ENCODE data around the gene POGZ.
A peak's percentile ranks its signal among the peaks of the same experiment; 100 is the strongest.
"Not testable (repeated sequence)": the region's sequence is repeated elsewhere in the genome, so short reads cannot be mapped to it uniquely, and the experiment has no call there.

POGZ gene

GRCh38 chr1:151416231-151416630 is 43.1 kb downstream of the POGZ start:
- no peak for DNase-seq

- no peak for DNase-seq
Measured at GRCh38 chr1:151411884-151412283, 47.4 kb downstream of the POGZ start.

GRCh38 chr1:151408891-151409290 is 50.4 kb downstream of the POGZ start:
- DNase-seq: no peak

- DNase-seq: no peak
Measured at GRCh38 chr1:151407304-151407703, 52.0 kb downstream of the POGZ start.

DNA sequence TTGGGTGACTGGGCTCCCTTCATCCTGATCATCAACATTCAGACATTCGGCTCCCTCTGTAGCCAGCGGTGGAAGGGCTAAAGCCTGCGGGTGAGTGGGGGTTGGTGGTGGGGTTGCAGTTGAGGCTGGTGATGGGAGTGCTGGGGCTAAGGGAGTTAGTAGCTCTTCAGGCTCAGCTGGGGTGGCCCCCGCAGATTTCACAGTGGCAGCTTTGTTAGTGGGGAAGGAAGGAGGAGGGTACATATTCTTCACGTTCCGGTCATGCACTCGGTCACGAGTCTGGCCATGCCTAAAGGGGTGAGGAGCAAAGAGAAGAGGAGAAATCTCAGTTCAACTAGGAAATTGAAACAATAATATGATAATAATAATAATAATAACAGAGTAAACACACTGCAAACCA is 53.1 kb downstream of the POGZ start:
- no peak for DNase-seq

- no peak for DNase-seq
Measured at GRCh38 chr1:151405187-151405951, 53.9 kb downstream of the POGZ start.

DNA sequence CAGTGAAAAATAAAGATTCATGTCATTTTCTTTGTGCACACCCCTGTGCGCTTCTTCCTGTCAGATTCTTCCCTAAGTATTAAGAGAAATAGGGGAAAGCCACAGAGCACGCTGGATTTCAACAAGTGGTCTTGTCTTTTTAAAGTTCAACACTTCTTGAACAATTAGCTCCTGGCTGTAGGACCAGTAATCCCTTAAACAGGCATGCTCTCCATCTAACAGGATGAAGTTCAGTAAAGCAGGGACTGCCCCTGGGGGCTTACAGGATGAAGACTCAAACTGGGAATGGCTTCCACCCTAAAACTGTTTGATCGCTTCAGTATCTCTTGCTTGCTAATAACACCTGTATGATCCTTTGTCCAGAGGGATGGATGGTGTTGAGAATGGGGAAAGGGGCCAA is 55.7 kb downstream of the POGZ start:
- DNase-seq: no peak

- DNase-seq: no peak
Measured at GRCh38 chr1:151402764-151403163, 56.5 kb downstream of the POGZ start.

- no peak for DNase-seq
Measured at GRCh38 chr1:151401860-151402259, 57.4 kb downstream of the POGZ start.

- DNase-seq: no peak
Measured at GRCh38 chr1:151401125-151401788, 58.0 kb downstream of the POGZ start.

- peak; percentile 98 for DNase-seq
Measured at GRCh38 chr1:151399324-151400171, 59.7 kb downstream of the POGZ start, which contains the start of gene PSMB4. Gene PSMB4, plus strand, starts transcription at chr1:151399573. Its CDS starts 15 bp downstream, at chr1:151399588.

GRCh38 chr1:151396265-151396664 is 63.0 kb downstream of the POGZ start:
- DNase-seq: not testable (repeated sequence)

- DNase-seq: no peak
Measured at GRCh38 chr1:151393583-151393982, 65.7 kb downstream of the POGZ start.

- no peak for DNase-seq
Measured at GRCh38 chr1:151391079-151391563, 68.2 kb downstream of the POGZ start.

GRCh38 chr1:151390221-151391078 is 68.8 kb downstream of the POGZ start:
- DNase-seq: not testable (repeated sequence)

GRCh38 chr1:151386002-151386401 is 73.3 kb downstream of the POGZ start:
- DNase-seq: no peak

- DNase-seq: no peak
Measured at GRCh38 chr1:151384584-151384983, 74.7 kb downstream of the POGZ start.

DNA sequence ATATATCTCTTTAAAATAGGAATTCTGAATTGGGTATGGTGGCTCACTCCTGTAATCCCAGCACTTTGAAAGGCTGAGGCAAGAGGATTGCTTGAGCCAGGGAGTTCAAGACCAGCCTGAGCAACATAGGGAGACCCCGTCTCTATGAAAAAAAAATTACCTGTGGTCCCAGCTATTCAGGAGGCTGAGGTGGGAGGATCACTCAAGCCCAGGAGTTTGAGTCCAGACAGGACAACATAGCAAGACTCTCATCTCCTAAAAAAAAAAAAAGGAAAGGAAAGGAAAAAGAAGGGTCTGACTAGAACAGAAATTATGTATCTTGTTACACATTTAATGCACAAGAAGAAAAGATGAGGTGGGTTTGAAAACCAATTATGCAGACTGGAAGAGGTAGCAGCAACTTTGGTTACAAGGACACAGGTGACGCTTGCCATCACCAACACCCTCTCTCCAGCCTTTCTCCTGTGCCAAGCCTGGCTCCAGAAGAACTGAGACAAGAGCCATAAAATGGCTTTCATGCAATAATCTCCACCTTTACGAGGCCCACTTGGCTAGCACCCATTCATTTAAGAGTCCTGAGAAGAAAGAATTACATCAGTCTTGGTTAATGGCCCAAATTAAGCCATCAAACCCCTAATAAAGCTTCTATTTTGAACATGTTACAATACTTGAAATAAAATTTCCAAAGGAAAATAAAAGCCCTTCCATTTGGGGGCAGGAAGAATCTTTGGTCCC is 82.0 kb downstream of the POGZ start:
- no peak for DNase-seq

DNA sequence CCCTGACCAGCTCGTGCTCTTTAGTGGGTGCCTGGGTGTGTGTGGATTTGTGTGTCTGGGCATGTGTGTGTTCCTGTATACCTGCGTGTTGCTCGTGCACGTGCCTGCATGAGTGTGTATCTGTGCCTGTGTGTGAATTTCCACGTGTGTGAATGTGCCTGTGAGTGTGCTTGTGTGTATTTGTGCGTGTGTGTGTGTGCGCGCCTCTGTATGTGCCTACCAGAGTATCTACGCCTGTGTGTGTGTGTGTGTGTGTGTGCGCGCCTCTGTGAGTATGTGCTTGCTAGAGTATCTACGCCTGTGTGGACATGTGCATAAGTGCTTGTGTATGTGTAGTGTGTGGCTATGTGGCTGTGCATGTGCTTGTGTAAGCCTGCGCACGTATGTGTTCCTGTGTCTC is 86.1 kb downstream of the POGZ start:
- DNase-seq: peak; percentile 27

- peak; percentile 98 for DNase-seq
Measured at GRCh38 chr1:151372058-151372934, 87.0 kb downstream of the POGZ start, which contains the start of gene SELENBP1. Gene SELENBP1, minus strand, starts transcription at chr1:151372705. Its CDS starts 64 bp downstream, at chr1:151372641.

All from NCI-H345 (cell line).